GM10248 (cell line): ENCODE results near the gene COL15A1.

Source experiments
- CTCF ChIA-PET: fragments of 300-600 bp; sonication (Branson Sonifier 250); formaldehyde crosslinking; extraction: SDS; loops from one replicate; lab custom pipeline; 2021; ENCODE audit warnings: antibody characterized with exemption; lab: Yijun Ruan, JAX
- POLR2A ChIA-PET: fragments of 350-650 bp; sonication (Branson Sonifier 250); formaldehyde crosslinking; extraction: SDS; loops from one replicate; lab custom pipeline; 2020; ENCODE audit warnings: antibody characterized with exemption; lab: Yijun Ruan, JAX
- DNase-seq: peaks from one replicate; pipeline ENCODE4 v3.0.0; 2012; ENCODE audit errors: extremely low spot score
- TF ChIP-seq, protein P1 (sequence below): IDR thresholded peaks from 2 replicates; pipeline ENCODE4 v1.5.1; 2012; ENCODE audit warnings: mild to moderate bottlenecking, low read depth; ENCODE audit errors: extremely low read depth, missing control alignments, control extremely low read depth

Gene COL15A1

DNA sequence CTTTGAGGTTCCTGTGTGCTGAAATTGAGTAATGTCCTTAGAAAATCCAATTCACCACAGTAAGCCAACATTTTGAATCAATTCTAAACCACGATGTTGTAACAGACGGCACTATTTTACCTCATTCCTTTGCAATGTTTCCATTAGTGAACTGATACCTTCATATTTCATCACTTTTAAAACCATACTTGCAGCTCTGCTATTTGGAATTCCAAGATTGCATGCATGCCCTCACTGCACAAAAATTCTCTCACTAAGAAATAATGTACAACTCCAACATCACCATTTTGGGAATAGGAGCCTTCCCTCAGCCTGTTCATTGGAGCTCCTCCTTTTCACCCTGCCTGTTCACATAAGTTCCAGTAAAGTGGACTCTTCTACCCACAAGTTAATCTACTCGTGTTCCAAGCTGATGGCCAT lies 86.4 kb downstream of the COL15A1 start:
- TF ChIP-seq, protein P1, sequence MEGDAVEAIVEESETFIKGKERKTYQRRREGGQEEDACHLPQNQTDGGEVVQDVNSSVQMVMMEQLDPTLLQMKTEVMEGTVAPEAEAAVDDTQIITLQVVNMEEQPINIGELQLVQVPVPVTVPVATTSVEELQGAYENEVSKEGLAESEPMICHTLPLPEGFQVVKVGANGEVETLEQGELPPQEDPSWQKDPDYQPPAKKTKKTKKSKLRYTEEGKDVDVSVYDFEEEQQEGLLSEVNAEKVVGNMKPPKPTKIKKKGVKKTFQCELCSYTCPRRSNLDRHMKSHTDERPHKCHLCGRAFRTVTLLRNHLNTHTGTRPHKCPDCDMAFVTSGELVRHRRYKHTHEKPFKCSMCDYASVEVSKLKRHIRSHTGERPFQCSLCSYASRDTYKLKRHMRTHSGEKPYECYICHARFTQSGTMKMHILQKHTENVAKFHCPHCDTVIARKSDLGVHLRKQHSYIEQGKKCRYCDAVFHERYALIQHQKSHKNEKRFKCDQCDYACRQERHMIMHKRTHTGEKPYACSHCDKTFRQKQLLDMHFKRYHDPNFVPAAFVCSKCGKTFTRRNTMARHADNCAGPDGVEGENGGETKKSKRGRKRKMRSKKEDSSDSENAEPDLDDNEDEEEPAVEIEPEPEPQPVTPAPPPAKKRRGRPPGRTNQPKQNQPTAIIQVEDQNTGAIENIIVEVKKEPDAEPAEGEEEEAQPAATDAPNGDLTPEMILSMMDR: no peak
- CTCF ChIA-PET: interaction anchor here (1.7 kb wide), 1 partner anchor 111 kb away, joined by 4 read pairs; no protein-coding TSS in a partner anchor
- DNase-seq: no peak
- POLR2A ChIA-PET: no interaction called here

DNA sequence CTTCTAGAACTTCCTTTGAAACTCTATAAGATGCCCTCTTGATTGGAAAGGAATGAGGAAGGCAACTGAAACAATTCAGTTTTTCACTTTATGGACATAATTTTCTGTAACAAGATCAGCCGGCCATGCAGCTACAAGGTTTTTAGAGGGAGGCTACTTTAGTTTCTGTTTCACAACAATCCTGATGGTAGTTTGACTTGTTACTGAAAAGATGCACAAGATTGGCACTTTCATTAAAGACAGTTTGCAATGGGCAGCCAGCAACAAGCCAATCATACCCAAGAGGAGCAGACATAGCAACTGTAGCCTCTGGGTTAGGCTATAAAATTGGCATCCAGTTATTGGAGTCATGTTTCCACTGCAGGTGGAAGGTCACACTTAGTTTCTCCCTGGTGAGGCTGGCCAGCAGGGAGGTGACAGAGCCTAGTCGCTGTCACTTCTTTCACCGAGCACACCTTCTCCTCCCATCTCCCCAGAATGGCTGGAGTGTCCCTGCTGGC lies 87.0 kb downstream of the COL15A1 start:
- CTCF ChIA-PET: interaction anchor here (1.7 kb wide), 1 partner anchor 110 kb away, joined by 4 read pairs; no protein-coding TSS in a partner anchor
- TF ChIP-seq, protein P1: no peak
- no peak for DNase-seq
- POLR2A ChIA-PET: no interaction called here

DNA sequence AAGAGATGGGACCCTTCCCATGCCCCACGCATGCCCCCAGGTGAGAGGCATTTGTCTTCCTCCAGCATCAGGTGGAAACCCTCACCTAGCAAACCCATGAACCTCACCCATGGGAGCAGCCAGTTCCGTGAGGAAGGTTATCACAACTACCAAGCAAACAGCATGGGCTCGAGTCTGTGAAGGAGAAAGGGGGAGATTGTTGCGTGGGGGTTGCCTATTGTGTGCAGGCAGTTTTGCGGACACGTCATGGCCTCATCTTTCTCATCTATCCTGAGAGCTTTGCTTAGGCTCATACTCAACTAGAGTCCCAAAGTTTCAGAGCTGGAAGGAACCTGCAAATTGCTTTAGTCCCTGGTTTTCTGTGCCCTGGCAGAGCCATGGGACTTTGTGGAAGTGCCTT lies 87.6 kb downstream of the COL15A1 start:
- ChIA-PET CTCF (no interaction called here), POLR2A (no interaction called here)
- TF ChIP-seq, protein P1: no peak
- no peak for DNase-seq

DNA sequence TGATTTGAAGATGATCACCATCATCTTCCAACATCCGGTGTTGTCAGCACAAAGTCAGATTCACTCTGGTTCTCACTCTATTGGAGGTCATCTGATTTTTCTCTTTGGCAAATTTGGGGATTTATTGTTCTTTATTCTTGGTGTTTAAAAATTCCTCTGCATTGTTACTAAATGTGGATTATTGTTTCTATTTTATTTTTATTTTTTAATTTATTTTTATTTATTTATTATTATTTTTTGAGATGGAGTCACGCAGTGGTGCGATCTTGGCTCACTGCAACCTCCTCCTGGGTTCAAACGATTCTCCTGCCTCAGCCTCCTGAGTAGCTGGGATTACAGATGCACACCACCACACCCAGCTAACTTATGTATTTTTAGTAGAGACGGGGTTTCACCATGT lies 88.3 kb downstream of the COL15A1 start:
- ChIA-PET CTCF (no interaction called here), POLR2A (no interaction called here)
- TF ChIP-seq, protein P1: no peak
- no peak for DNase-seq

DNA sequence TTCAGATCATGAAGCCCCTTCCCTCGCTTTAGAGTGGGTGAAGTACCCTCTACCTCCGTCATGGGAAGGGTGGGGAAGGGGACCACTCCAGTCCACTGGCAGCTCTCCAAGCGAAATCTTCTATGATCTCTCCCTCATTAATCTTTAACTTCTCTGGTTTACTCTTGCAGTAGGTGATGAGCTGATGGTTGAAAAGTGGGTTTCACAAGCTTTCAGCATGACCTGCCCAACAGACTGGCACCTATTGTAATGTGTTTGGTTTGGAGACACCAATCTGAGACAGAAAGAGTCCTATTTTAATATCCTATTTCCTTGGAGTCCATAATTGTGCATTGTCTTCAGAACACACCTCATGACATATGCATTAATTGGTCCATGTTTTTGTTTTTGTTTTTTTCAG lies 90.4 kb downstream of the COL15A1 start:
- CTCF ChIA-PET: interaction anchor here (1.2 kb wide), 1 partner anchor 36 kb away, joined by 4 read pairs; no protein-coding TSS in a partner anchor
- DNase-seq: no peak
- TF ChIP-seq, protein P1: no peak
- POLR2A ChIA-PET: no interaction called here

DNA sequence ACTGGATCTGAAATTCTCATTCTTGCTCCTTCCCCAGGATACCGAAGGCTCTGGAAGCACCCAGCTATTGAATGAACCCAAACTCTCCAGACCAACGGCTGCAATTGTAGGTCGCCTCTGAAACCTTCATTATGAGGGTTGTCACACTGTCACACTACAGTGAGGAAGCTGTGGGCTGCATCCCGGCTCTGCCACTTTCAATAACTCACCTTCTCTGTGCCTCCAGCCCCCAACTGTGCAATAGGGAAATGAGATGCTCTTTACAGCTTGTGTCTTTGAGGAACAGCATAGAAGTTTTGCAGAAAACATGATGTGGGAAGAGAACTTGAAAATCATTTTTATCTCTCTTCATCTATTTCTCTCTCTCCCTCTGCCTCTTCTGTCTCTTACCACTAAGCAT lies 91.6 kb downstream of the COL15A1 start:
- ChIA-PET CTCF (interaction anchor here (0.9 to 1.2 kb wide), 2 partner anchors 37 to 60 kb away, joined by 3 to 4 read pairs; no protein-coding TSS in a partner anchor), POLR2A (no interaction called here)
- DNase-seq: no peak
- TF ChIP-seq, protein P1: no peak
